Testis (tissue), 3 donors: ENCODE results near the gene FIBCD1. TPM values are rescaled to one million over a fixed set of nuclear protein-coding genes. Genes with fewer than 3 reads are reported as not detected.
A peak's percentile ranks its signal among the peaks of the same experiment; 100 is the strongest.

Source experiments
- DNase-seq: peaks from one replicate; pipeline ENCODE4 v3.0.0-alpha.2; 2019
- H3K27ac ChIP-seq, 2 donors: fragments of 200-600 bp; sonication (generic); one replicate each; pipeline ENCODE4 v1.5.1; 2019
- H3K27me3 ChIP-seq: fragments of 200-600 bp; sonication (generic); one replicate; pipeline ENCODE4 v1.5.1; 2019
- H3K36me3 ChIP-seq: fragments of 200-600 bp; sonication (generic); one replicate; pipeline ENCODE4 v1.5.1; 2017; ENCODE audit warnings: low read depth; ENCODE audit errors: missing control alignments
- H3K4me1 ChIP-seq: fragments of 200-600 bp; sonication (generic); one replicate; pipeline ENCODE4 v1.5.1; 2019
- H3K4me3 ChIP-seq, 2 donors: fragments of 200-600 bp; sonication (generic); one replicate each; pipeline ENCODE4 v1.5.1; 2017 to 2019
- H3K9me3 ChIP-seq: fragments of 200-600 bp; sonication (generic); one replicate; pipeline ENCODE4 v1.5.1; 2017
- POLR2A ChIP-seq: fragments of 450-650 bp; IDR thresholded peaks from one replicate; pipeline ENCODE4 v1.6.1; 2017; ENCODE audit warnings: antibody characterized with exemption, mild to moderate bottlenecking, moderate library complexity
- WGBS, 2 donors: methylation state at CpG; one replicate each; pipeline ENCODE4 v1.1.5; 2018; 5-methylcytosine and 5-hydroxymethylcytosine counted together
- intact Hi-C: fragments of 100-400 bp; cut with DNase I; formaldehyde crosslinking; loops from one replicate; pipeline ENCODE4 v1.15.1; 2023; ENCODE audit warnings: low total_unique reads
- polyA plus RNA-seq: library from polyadenylated mRNA; stranded (reverse); fragments of 350-450 nt; fragmentation: Illumina TruSeq; extraction: RNeasy Lipid Tissue Mini Kit (QIAGEN cat#74804); gene quantifications from one replicate; pipeline ENCODE4 v1.2.3, GENCODE V29; 2014; ENCODE audit warnings: low read depth, low replicate concordance; ENCODE audit not compliant: insufficient read depth
- total RNA-seq, 2 donors: library from RNA; depleted of rRNA; stranded (reverse); fragments of >200 nt; gene quantifications; one replicate each; pipeline ENCODE4 v1.2.3, GENCODE V29; 2016
- TF ChIP-seq, protein P1 (sequence below), 3 experiments: fragments of 450-650 bp in 2 of 3; fragments of 200-600 bp in 1 of 3; sonication (generic) in 1 of 3; IDR thresholded peaks; one replicate each; pipeline ENCODE4 v1.5.1; 2016 to 2019; ENCODE audit warnings: antibody characterized with exemption in 3 of 3, mild to moderate bottlenecking in 2 of 3, moderate library complexity in 1 of 3

Gene FIBCD1
- total and polyA plus RNA-seq, 3 donors from 2014 or later = 20.8 to 33.5 (median 29.1) TPM

DNA sequence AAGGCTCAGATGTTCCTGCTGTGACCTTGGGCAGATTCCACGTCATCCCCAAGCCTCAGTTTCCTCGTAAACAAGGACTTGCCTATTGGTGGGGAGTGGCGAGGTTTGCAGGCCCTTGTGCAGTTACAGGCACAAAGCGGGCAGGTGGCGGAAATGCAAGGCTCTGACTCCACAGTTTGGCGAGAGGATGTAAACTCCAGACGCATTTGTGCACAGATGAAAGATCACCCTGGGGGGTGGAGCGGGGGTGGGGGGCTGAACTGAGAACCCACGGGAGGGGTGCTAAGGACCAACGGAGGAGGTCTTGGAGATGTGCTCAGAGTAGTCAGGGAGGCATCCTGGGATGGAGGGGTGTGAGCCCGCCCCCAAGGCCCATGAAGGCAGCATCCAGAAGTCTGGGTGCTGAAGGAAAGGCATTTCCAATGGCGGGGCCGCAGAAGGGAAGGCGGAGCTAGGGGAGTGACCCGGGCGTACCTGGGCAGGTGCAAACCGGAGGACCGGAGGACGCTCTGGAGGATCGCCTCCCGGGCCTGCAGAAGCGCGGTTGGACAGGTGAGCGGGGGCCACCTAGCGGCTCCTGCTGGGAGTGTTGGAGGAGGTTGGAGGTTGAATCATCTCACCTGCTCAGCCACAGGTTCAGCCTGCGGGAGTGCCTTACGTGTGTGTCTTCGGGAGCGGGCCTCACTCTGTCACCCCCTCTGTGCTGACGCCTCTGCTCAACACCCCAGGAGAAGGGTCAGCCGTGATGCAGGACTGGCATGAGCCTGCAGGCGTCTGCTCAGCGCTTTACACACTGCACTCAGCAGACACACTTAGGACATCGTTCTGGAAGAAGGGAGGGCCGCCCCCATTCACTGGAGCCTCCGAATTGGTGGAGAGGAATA, 1.9 kb upstream of the FIBCD1 start:
- 6 to 13% methylated on average over 17 to 36 of the region's 36 CpGs for WGBS, 2 donors
- peaks cover 25% of the 10 kb centered on the region for H3K4me1 ChIP-seq
- DNase-seq = peak; percentile 86
- TF ChIP-seq, protein P1, sequence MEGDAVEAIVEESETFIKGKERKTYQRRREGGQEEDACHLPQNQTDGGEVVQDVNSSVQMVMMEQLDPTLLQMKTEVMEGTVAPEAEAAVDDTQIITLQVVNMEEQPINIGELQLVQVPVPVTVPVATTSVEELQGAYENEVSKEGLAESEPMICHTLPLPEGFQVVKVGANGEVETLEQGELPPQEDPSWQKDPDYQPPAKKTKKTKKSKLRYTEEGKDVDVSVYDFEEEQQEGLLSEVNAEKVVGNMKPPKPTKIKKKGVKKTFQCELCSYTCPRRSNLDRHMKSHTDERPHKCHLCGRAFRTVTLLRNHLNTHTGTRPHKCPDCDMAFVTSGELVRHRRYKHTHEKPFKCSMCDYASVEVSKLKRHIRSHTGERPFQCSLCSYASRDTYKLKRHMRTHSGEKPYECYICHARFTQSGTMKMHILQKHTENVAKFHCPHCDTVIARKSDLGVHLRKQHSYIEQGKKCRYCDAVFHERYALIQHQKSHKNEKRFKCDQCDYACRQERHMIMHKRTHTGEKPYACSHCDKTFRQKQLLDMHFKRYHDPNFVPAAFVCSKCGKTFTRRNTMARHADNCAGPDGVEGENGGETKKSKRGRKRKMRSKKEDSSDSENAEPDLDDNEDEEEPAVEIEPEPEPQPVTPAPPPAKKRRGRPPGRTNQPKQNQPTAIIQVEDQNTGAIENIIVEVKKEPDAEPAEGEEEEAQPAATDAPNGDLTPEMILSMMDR (IDR thresholded peaks at IDR 0.05) = peak; percentile 62 to 87 (median 81)
- TF ChIP-seq POLR2A = no peak
- H3K27ac ChIP-seq = no peak overlapping the region
- H3K27me3 ChIP-seq = no peaks in the 10 kb centered on the region
- H3K36me3 ChIP-seq = no peaks in the 10 kb centered on the region
- no peaks in the 10 kb centered on the region for H3K9me3 ChIP-seq
- intact Hi-C loops = loop anchor here (10.0 kb wide), 1 partner anchor 236 kb away; no protein-coding TSS in a partner anchor
- no peak overlapping the region for H3K4me3 ChIP-seq

GRCh38 chr9:130940027-130940549, 1.0 kb upstream of the FIBCD1 start:
- Histone ChIP-seq H3K4me1 (peaks cover 33% of the 10 kb centered on the region), H3K9me3 (no peaks in the 10 kb centered on the region), H3K4me3 (peak overlapping the region; percentile 49 to 68), H3K27me3 (no peaks in the 10 kb centered on the region), H3K27ac (no peak overlapping the region), H3K36me3 (no peaks in the 10 kb centered on the region)
- 0 to 6% methylated on average over 1 to 32 of the region's 32 CpGs for WGBS, 2 donors
- intact Hi-C loops = loop anchor here (10.0 kb wide), 1 partner anchor 235 kb away; no protein-coding TSS in a partner anchor
- no peak for DNase-seq
- no peak for TF ChIP-seq POLR2A
- TF ChIP-seq, protein P1 (IDR thresholded peaks at IDR 0.05) = no peak

DNA sequence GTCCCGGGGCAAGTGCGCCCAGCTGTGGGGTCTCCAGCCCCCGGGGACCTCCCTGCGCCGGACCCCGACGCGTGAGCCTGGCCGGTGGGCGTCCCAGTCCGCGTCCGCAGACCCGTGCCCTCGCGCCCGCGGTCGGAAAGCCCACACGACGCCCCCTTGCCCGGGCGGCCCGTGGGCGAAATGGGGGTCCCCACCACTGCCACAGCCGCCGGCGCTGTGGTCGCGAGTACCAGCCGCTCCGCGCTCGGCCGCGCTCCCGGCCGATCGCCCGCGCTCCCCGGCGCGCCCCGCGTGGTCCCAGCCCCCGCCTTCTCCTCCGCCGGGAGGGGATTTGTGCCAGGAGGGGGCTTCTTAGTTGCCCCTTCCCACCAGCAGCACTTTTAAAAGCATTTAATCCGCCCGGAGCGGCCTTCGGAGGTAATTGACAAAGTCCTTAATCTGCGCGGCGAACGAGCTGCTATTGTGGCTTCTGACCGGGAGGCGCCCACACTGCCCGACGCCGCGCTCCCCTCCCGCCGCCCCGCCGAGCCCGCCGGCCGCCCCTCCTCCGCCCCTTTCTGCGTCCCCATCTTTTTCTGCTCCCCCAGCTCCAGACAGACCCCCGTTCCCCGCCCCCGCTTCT, 469 bp upstream of the FIBCD1 start:
- WGBS, 2 donors = 1 to 2% methylated on average over 36 to 41 of the region's 75 CpGs
- H3K4me1 ChIP-seq = peaks cover 39% of the 10 kb centered on the region
- intact Hi-C loops = loop anchor here (10.0 kb wide), 2 partner anchors 75 to 235 kb away; no protein-coding TSS in a partner anchor
- no peak for DNase-seq
- no peak overlapping the region for H3K27ac ChIP-seq
- no peaks in the 10 kb centered on the region for H3K27me3 ChIP-seq
- TF ChIP-seq POLR2A = no peak
- TF ChIP-seq, protein P1 (IDR thresholded peaks at IDR 0.05) = no peak
- H3K4me3 ChIP-seq = peak overlapping the region; percentile 49 to 68
- H3K36me3 ChIP-seq = no peaks in the 10 kb centered on the region
- no peaks in the 10 kb centered on the region for H3K9me3 ChIP-seq

DNA sequence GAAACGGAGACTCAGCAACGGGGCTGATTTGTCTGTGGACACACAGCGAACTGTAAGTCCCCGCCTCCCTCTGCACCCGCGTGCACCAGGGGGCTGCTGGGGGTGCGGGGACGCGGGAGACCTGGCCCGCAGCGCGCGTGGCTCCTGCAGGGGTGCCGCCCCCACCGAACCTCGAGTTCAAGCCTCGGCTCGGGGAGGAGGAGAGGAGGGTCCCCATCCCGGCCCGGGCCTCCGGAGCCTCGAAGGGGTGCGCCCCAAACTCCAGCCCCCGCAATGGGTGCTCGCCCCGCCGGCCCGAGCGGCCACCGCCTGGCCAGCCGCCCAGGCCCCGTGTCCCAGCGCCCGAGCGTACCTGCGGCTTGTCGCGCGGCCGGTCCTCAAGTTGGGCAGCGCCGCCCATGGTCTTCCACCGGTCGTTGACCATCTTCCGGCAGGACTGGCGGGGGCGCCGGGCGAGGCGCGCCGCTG, 829 bp downstream of the FIBCD1 start:
- no peak for TF ChIP-seq POLR2A
- TF ChIP-seq, protein P1 (IDR thresholded peaks at IDR 0.05) = no peak
- no peak for DNase-seq
- intact Hi-C loops = loop anchor here (10.0 kb wide), 1 partner anchor 73 kb away; no protein-coding TSS in a partner anchor
- Histone ChIP-seq H3K4me1 (peaks cover 42% of the 10 kb centered on the region), H3K4me3 (peak overlapping the region; percentile 38 to 49), H3K27ac (no peak overlapping the region), H3K27me3 (no peaks in the 10 kb centered on the region), H3K36me3 (no peaks in the 10 kb centered on the region), H3K9me3 (no peaks in the 10 kb centered on the region)
- WGBS, 2 donors = 14 to 17% methylated on average over 1 to 7 of the region's 52 CpGs
